Measurements from ENCODE around the gene ADCY6. TPM values are rescaled to one million over a fixed set of nuclear protein-coding genes. Genes with fewer than 3 reads are reported as not detected.

ADCY6 gene
- total and polyA plus RNA-seq, 2 donors (not counting 3 experiments of a cell fraction or from before 2014, with no cell fraction given), result 37.0 to 46.2 TPM

DNA sequence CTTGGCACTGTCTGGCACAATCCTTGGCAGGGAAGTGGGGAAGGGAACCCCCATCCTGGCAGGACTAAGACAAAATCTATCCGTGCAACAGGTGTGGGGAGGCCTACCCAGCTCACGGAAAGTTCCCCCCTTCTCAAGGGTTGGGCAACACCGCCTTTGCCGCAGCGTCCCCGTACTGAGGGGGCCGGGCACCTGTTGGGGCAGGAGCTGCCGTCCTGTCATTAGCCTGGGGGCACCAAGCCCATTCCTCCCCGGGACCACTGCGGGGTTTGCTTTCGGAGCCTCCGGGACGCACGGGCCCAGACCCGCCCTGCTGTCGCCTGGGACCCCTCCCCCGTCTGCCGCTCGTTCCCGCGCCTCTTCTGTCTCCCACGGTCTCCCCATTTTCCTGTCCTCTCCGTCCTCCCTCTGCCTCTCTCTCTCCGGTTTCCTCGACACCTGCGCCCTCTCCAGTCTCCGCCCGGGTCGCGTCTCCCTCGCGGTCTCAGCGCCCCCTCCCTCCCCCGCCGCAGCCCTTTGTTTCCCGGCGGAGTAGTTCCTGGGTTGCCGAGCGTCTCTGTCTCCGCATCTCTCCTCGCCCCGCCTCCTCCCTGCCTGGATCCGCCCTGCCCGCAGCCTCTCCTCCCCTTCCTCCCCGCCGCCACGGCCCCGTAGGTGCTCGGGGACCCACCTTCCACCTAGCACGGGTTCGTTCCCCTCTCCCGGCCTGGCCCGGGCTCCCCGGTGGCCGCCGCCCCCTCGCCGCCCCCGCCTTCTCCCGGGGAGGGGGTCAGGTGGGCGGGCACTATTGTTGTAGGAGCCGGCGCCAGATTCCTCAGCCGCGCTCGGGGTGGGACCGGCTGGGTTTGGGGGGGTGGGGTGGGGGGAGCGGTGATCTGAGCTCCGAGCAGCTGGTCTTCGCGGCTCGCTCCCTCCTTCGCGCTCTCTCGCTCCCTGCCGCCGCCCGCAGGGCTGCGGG lies 29.3 kb upstream of the ADCY6 start, which contains the start of gene CACNB3:
CACNB3 (plus strand) TSS at position 624 of the 958 bp plus-strand sequence. CDS start 434 bp downstream, outside the sequence.
- Histone ChIP-seq H2AFZ (ENCODE audit: low read depth, low read length) (peak within 1 kb of the TSS; percentile 67), H3K9ac (replicated peaks; ENCODE audit: extremely low read depth, insufficient read depth, low read length) (peak within 1 kb of the TSS; percentile 44), H3K27ac (ENCODE audit: insufficient read depth, low read depth, low read length) (no peak within 1 kb of the TSS), H3K9me3 (replicated peaks; ENCODE audit: control insufficient read depth, insufficient read depth, low read length) (no peaks in the 10 kb centered on the region), H3K4me2 (ENCODE audit: insufficient read depth, low read length) (peak within 1 kb of the TSS; percentile 49), H3K27me3 (ENCODE audit: control insufficient read depth in 2 of 2, insufficient read depth in 2 of 2, low read length in 2 of 2) (no peaks in the 10 kb centered on the region), H3K79me2 (ENCODE audit: control insufficient read depth, insufficient read depth, low read length) (no peaks in the 10 kb centered on the region), H3K9me1 (replicated peaks; ENCODE audit: control insufficient read depth, extremely low read depth, insufficient read depth, low read length) (no peaks in the 10 kb centered on the region), H3K4me1 (ENCODE audit: control insufficient read depth, extremely low read depth, insufficient read depth, low read length) (peaks cover 20% of the 10 kb centered on the region), H3K36me3 (ENCODE audit: control insufficient read depth in 2 of 2, extremely low read depth in 1 of 2, insufficient read depth in 2 of 2, low read length in 2 of 2) (no peaks in the 10 kb centered on the region), H4K20me1 (replicated peaks; ENCODE audit: control insufficient read depth, extremely low read depth, insufficient read depth, low read length) (no peaks in the 10 kb centered on the region), H3K4me3 (replicated peaks in 1 of 3; ENCODE audit: insufficient read depth in 1 of 3, low read depth in 1 of 3, low read length in 3 of 3) (peak within 1 kb of the TSS; percentile 49 to 77 (median 58))
- CTCF ChIA-PET, result no interaction called here
- no TSS peak for BruUV-seq (replicated peaks)
- intact Hi-C loops (cut with micrococcal nuclease), result no loop called here
- TF ChIP-seq JUN (IDR thresholded peaks at IDR 0.05; ENCODE audit: borderline replicate concordance, insufficient read depth, insufficient read length, low read depth), result no peak
- TF ChIP-seq, protein P1, sequence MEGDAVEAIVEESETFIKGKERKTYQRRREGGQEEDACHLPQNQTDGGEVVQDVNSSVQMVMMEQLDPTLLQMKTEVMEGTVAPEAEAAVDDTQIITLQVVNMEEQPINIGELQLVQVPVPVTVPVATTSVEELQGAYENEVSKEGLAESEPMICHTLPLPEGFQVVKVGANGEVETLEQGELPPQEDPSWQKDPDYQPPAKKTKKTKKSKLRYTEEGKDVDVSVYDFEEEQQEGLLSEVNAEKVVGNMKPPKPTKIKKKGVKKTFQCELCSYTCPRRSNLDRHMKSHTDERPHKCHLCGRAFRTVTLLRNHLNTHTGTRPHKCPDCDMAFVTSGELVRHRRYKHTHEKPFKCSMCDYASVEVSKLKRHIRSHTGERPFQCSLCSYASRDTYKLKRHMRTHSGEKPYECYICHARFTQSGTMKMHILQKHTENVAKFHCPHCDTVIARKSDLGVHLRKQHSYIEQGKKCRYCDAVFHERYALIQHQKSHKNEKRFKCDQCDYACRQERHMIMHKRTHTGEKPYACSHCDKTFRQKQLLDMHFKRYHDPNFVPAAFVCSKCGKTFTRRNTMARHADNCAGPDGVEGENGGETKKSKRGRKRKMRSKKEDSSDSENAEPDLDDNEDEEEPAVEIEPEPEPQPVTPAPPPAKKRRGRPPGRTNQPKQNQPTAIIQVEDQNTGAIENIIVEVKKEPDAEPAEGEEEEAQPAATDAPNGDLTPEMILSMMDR (IDR thresholded peaks at IDR 0.05; ENCODE audit: extremely low read depth in 1 of 2, insufficient read depth in 1 of 2, low read depth in 1 of 2, low read length in 2 of 2), result no peak
- TF ChIP-seq GATA2 (IDR thresholded peaks at IDR 0.05; ENCODE audit: insufficient read depth, insufficient read length, low read depth, low read length), result no peak
- TF ChIP-seq, protein P2, sequence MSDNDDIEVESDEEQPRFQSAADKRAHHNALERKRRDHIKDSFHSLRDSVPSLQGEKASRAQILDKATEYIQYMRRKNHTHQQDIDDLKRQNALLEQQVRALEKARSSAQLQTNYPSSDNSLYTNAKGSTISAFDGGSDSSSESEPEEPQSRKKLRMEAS (IDR thresholded peaks at IDR 0.05; ENCODE audit: insufficient read depth, insufficient read length), result no peak
- no peak for TF ChIP-seq EZH2 (IDR thresholded peaks at IDR 0.05; ENCODE audit: borderline replicate concordance, low read depth, low read length, severe bottlenecking)
- no peak for TF ChIP-seq FOS (IDR thresholded peaks at IDR 0.05; ENCODE audit: borderline replicate concordance, insufficient read depth, low read length)
- peak; percentile 67 for TF ChIP-seq POLR2A (IDR thresholded peaks at IDR 0.05; ENCODE audit: low read depth, low read length)
- no peak for TF ChIP-seq MYC (IDR thresholded peaks at IDR 0.05; ENCODE audit: low read depth, low read length)
- TF ChIP-seq POLR2AphosphoS5 (IDR thresholded peaks at IDR 0.05; ENCODE audit: insufficient read depth, low read depth, low read length), result peak; percentile 47
- peak; percentile 82 for FAIRE-seq
- peak; percentile 68 for DNase-seq (ENCODE audit: low read depth, low spot score)
- dilution Hi-C loops (cut with MboI; ENCODE audit: extremely low pct_ligation_motif_present, low sequenced_read_pairs), result no loop called here
- POLR2A ChIA-PET, result no interaction called here
